Measurements from ENCODE around the gene PTGES2. TPM values are rescaled to one million over a fixed set of nuclear protein-coding genes. Genes with fewer than 3 reads are reported as not detected.

Gene PTGES2
- total RNA-seq, 1 donor from 2014 or later = 60.4 TPM

DNA sequence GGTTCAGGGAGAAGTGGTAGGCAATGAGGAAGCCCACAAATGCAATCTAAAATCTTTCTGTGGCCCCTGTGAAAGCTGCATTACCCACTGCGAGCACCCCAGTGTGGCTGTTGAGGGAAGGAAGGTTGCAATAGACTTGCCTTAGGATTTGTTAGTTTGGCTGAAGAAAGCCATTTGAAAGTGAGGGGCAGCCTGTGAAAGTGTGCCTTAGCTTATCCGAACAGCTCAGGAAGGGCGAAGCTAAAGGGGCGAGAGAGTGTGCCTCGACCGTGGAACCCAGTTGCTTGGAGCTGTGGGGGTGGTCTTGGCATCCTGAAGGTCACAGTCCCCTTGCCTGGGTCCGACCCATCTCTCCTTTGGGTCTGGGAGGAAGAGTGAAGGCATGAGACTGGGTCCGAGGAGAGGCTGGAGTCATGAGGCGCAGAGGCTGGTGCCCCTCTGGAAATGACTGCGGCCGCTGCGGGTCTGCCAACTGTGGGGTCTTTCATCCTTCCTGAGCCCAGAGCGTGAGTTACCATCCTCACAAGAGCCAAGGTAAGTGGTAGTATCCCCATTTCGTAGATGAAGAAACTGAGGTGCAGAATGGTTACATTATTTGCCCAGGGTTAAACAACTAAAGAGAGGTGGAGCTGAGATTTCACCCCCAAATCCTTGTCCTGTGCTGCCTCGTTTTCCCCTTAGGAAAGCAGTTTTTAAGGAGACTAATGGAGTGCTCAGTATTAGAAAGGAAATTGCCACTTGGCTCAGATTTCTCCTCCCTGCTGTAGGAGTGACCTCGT is 35.1 kb downstream of the PTGES2 start:
- peaks cover 14% of the 10 kb centered on the region for H3K4me1 Mint-ChIP-seq (ENCODE audit: low read depth)
- no peaks in the 10 kb centered on the region for H3K27me3 Mint-ChIP-seq
- DNase-seq (ENCODE audit: low spot score, unreplicated experiment) = no peak
- no peak overlapping the region for H3K4me3 Mint-ChIP-seq (ENCODE audit: low read depth)
- no peaks in the 10 kb centered on the region for H3K9me3 Mint-ChIP-seq (ENCODE audit: low read depth)
- H3K36me3 Mint-ChIP-seq (ENCODE audit: insufficient read depth) = no peaks in the 10 kb centered on the region
- TF ChIP-seq, protein P1, sequence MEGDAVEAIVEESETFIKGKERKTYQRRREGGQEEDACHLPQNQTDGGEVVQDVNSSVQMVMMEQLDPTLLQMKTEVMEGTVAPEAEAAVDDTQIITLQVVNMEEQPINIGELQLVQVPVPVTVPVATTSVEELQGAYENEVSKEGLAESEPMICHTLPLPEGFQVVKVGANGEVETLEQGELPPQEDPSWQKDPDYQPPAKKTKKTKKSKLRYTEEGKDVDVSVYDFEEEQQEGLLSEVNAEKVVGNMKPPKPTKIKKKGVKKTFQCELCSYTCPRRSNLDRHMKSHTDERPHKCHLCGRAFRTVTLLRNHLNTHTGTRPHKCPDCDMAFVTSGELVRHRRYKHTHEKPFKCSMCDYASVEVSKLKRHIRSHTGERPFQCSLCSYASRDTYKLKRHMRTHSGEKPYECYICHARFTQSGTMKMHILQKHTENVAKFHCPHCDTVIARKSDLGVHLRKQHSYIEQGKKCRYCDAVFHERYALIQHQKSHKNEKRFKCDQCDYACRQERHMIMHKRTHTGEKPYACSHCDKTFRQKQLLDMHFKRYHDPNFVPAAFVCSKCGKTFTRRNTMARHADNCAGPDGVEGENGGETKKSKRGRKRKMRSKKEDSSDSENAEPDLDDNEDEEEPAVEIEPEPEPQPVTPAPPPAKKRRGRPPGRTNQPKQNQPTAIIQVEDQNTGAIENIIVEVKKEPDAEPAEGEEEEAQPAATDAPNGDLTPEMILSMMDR (IDR thresholded peaks at IDR 0.05; ENCODE audit: unreplicated experiment) = no peak
- no peak overlapping the region for H3K27ac Mint-ChIP-seq

DNA sequence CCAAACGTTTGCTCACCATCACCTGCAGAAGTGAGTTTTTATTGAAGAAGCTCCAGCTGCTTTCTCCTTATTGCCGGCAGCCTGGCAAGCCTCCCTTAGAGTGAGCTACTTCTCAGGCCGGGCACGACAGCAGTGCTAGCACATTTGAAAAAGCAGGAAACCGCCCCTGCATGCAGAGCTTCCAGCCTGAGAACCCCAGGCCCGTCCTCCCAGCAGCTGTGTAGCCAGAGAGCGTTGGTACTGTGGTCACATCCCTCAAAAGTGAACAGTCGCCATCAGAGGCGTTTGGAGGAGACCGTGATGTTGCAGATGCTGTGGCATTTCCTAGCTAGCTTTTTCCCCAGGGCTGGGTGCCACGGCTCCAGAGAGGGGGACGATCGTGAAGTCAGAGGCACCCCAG is 36.0 kb downstream of the PTGES2 start:
- no peak for DNase-seq (ENCODE audit: low spot score, unreplicated experiment)
- H3K4me3 Mint-ChIP-seq (ENCODE audit: low read depth) = no peak overlapping the region
- peaks cover 14% of the 10 kb centered on the region for H3K4me1 Mint-ChIP-seq (ENCODE audit: low read depth)
- H3K27ac Mint-ChIP-seq = no peak overlapping the region
- no peaks in the 10 kb centered on the region for H3K36me3 Mint-ChIP-seq (ENCODE audit: insufficient read depth)
- H3K9me3 Mint-ChIP-seq (ENCODE audit: low read depth) = no peaks in the 10 kb centered on the region
- TF ChIP-seq, protein P1 (IDR thresholded peaks at IDR 0.05; ENCODE audit: unreplicated experiment) = no peak
- H3K27me3 Mint-ChIP-seq = no peaks in the 10 kb centered on the region

DNA sequence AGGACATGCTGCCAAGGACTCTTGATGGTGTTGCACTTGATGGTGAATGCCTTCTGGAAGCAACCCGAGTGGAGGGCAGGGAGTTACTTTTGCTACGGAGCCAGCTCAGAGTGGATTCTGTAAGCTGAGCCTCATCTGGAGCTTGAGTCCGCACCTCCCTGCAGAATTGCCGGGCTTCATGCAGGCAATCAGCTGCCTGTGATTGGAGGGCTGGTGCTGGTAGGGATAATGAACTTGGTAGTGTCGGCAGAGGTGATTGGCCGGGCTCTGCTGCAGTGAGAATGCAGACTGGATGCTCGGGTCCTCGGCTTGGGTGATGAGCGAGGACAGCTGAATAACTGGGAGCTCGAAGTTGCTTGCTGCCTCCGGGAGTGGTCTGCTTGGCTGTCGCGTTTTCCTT is 36.4 kb downstream of the PTGES2 start:
- Mint-ChIP-seq H3K27me3 (no peaks in the 10 kb centered on the region), H3K4me1 (ENCODE audit: low read depth) (peaks cover 14% of the 10 kb centered on the region), H3K27ac (no peak overlapping the region), H3K36me3 (ENCODE audit: insufficient read depth) (no peaks in the 10 kb centered on the region), H3K9me3 (ENCODE audit: low read depth) (no peaks in the 10 kb centered on the region), H3K4me3 (ENCODE audit: low read depth) (no peak overlapping the region)
- no peak for DNase-seq (ENCODE audit: low spot score, unreplicated experiment)
- TF ChIP-seq, protein P1 (IDR thresholded peaks at IDR 0.05; ENCODE audit: unreplicated experiment) = no peak

- TF ChIP-seq, protein P1 (IDR thresholded peaks at IDR 0.05; ENCODE audit: unreplicated experiment) = no peak
- Mint-ChIP-seq H3K4me1 (ENCODE audit: low read depth) (peaks cover 17% of the 10 kb centered on the region), H3K27me3 (no peaks in the 10 kb centered on the region), H3K9me3 (ENCODE audit: low read depth) (no peaks in the 10 kb centered on the region), H3K27ac (no peak overlapping the region), H3K36me3 (ENCODE audit: insufficient read depth) (peaks cover 1% of the 10 kb centered on the region), H3K4me3 (ENCODE audit: low read depth) (no peak overlapping the region)
- no peak for DNase-seq (ENCODE audit: low spot score, unreplicated experiment)
Measured at GRCh38 chr9:128089299-128089698, 38.2 kb downstream of the PTGES2 start.

DNA sequence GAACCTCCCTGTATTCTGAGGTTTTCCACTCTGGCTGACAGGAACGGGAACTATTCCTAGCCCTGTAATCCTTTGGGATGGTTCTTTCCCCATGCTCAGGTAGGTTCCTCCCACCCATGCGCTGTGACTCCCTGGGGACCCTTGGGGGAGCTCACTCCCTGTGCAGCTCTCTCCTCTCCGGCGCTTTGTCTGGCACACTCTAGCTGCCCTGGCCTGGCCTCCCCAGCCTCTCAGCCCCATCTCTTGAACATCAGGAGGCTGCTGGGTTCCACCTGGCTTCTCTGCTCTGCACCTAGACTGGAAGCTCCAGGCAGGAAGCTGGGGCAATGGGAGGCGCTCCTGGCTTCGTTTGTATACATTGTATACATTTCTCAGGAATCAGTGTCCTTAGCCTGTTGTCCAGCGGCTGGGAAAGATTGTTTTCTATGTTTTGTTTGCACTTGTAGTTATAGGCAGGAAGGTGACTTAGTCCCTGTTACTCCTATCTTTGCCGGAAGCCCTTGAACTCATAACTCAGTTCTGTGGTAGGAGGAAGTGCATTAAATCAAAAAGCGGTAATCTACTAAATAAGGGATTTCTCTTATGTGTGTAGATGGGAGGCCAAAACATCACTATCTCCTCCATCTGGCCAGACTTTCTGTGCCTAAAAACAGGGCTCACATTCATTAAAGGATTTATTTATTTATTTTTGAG is 39.1 kb downstream of the PTGES2 start:
- peaks cover 2% of the 10 kb centered on the region for H3K36me3 Mint-ChIP-seq (ENCODE audit: insufficient read depth)
- no peak for DNase-seq (ENCODE audit: low spot score, unreplicated experiment)
- H3K27ac Mint-ChIP-seq = no peak overlapping the region
- H3K4me3 Mint-ChIP-seq (ENCODE audit: low read depth) = no peak overlapping the region
- no peaks in the 10 kb centered on the region for H3K27me3 Mint-ChIP-seq
- H3K4me1 Mint-ChIP-seq (ENCODE audit: low read depth) = peaks cover 18% of the 10 kb centered on the region
- TF ChIP-seq, protein P1 (IDR thresholded peaks at IDR 0.05; ENCODE audit: unreplicated experiment) = no peak
- H3K9me3 Mint-ChIP-seq (ENCODE audit: low read depth) = no peaks in the 10 kb centered on the region

Data from progenitor cell of endocrine pancreas (in vitro differentiated cells).